ENCODE measurements around the gene CLEC11A. TPM values are rescaled to one million over a fixed set of nuclear protein-coding genes. Genes with fewer than 3 reads are reported as not detected.

Gene CLEC11A
- total RNA-seq, 1 donor from 2014 or later: 0.40 TPM

- peak in 1 of 2 donors; percentile 29 for DNase-seq (ENCODE audit: low read depth in 2 of 2)
These were observed 19.0 kb upstream of the CLEC11A start for GRCh38 chr19:50703915-50704796.

GRCh38 chr19:50705422-50706019 lies 17.6 kb upstream of the CLEC11A start:
- DNase-seq (ENCODE audit: low read depth in 2 of 2): peak; percentile 56 to 74

DNA sequence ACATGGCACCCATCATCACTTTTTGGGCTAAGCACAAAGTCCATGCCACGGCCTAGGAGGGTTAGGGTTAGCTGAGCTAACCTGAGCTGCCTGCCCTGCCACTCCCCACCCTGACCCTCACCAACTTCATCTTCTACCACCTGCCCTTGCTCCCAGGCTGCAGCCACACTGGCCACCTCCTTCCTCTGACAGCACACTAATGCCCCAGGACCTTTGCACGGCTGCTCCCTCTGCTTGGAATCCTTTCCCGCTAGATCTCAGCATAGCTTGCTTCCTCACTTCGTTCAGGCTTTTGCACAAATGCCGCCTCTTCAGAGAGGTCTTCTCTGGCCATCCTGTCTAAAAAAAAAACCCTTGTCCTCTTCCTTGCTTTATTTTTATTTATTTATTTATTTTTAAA lies 16.8 kb upstream of the CLEC11A start:
- DNase-seq (ENCODE audit: low read depth in 2 of 2): no peak

- no peak for DNase-seq (ENCODE audit: low read depth in 2 of 2)
These were observed 14.8 kb upstream of the CLEC11A start for GRCh38 chr19:50708179-50708879.

DNA sequence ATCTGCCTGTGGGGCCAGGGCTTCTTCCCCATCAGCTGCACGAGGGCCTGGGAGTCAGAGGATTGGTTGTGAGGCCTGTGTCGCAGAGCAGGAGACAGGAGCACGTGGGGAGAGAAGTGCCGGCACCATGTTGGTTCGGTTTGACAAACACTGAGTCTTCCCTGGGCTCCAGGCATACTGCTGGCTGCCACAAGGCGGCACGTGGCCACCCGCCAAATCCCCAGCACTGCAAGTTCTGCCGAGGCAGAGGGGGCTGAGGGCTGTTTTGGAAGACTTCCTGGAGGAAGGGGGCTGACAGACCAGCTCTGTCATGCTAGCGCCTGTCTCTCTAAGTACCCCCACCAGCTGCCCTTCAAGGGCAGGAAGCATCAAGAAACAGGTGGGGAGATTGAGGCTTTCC lies 13.1 kb upstream of the CLEC11A start:
- DNase-seq (ENCODE audit: low read depth in 2 of 2): no peak

- DNase-seq (ENCODE audit: low read depth in 2 of 2): no peak
These were observed 12.6 kb upstream of the CLEC11A start for GRCh38 chr19:50710612-50711011.

GRCh38 chr19:50711196-50711595 lies 12.0 kb upstream of the CLEC11A start:
- no peak for DNase-seq (ENCODE audit: low read depth in 2 of 2)

GRCh38 chr19:50711805-50712204 lies 11.4 kb upstream of the CLEC11A start:
- DNase-seq (ENCODE audit: low read depth in 2 of 2): no peak

DNA sequence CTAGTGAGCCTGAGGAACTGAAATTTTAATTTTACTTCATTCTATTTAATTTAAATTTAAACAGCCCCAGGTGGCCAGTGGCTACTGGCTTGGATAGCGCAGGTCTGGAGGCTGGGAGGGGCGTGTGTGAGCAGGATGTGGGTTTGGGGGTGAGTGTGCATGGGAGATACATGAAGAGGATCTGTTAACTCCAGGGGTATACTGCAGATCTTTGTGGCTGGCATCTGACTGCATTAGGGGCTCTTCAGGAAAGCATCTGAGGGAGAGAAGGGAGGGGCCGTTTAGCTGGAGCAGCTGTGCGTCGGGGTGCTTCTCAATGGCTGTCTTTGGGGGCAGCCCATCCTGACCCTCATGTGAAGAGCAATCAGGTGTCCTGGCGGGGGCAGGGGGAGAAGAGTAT lies 10.3 kb upstream of the CLEC11A start:
- DNase-seq (ENCODE audit: low read depth in 2 of 2): no peak

DNA sequence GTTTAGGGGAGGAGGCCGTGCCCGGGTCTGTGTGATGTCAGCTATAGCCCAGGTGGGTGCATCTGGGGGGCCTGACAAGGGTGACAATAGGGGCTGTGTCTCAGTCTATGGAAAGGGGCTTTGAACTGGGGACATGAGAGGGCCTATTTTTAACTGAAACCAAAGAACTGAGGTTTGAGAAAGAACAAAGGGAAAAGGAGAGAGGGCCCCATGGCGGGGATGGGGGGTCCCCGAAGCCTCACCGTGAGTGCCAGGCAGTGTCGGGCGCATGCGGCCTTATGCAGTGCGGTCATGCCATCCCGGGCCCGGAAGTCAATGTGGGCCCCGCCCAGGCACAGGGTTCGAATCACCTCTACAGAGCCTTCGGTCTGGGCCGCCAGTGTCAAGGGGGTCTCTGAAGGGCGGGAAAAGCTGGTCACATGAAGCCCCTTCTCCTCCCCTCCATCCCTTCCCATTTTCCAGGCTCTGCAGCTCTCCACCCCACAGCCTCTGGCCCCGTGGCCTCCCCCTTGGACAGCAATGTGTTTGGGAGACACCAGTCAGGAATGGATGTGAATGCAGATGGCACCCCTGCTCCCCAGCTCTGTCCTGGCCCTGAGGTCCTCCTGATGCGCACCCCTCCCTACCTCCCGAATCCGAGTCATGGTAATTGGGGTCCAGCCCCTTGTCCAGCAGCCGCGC lies 9.5 kb upstream of the CLEC11A start:
- no peak for DNase-seq (ENCODE audit: low read depth in 2 of 2)

GRCh38 chr19:50716178-50717025 lies 6.8 kb upstream of the CLEC11A start:
- no peak for DNase-seq (ENCODE audit: low read depth in 2 of 2)

DNA sequence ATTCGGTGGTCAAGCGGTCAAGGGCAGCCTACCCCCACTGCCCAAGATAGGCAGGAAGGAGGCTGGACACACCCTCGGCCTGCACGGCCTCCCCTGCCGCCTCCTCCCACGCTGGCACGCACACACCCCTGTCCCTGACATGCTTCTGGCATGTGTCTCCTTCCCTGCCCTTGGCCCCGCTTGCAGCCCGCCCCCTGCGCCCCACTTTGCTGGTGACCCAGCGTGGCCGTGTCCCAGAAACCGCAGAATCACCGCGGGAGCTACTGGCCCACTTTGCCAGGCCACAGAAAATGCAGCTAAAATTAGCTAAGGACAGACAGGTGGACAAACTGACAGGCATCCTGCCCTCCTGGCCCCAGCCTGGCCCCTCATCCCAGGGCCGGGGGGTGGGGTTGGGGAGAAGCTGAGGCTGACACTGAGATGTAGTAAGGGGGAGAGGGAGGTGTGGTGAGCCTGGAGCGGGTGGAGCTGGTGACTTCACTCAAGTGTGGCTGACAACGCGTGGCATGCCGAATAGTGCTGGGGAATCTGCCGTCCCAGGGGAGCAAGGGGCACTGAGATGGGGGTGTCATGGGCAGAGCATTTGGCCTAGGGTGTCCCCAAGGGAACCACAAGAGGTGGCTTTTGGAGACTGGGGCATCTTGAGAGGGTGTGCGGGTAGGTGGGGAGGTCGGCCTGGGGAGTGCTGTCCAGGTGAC lies 6.0 kb upstream of the CLEC11A start:
- no peak for DNase-seq (ENCODE audit: low read depth in 2 of 2)

DNA sequence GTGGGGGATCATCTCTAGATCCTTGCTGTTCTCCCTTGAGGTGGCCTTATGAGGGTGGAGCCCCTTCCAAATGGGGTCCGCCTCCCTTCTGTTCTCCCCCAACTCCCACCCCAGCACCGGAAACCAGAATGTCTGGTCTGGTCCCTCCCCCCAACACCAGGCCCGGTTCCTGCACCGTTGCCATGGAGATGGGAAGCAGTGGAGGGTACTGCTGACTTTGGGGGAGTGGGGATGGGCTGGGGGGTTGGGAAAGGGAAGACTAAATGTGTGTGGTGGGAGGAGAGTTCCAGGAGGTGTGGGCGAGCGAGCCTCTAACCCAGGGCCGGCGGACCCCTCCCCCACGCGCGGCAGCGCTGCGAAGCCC lies 5.3 kb upstream of the CLEC11A start:
- no peak for DNase-seq (ENCODE audit: low read depth in 2 of 2)

- DNase-seq (ENCODE audit: low read depth in 2 of 2): no peak
These were observed 4.7 kb upstream of the CLEC11A start for GRCh38 chr19:50718255-50719118.

DNA sequence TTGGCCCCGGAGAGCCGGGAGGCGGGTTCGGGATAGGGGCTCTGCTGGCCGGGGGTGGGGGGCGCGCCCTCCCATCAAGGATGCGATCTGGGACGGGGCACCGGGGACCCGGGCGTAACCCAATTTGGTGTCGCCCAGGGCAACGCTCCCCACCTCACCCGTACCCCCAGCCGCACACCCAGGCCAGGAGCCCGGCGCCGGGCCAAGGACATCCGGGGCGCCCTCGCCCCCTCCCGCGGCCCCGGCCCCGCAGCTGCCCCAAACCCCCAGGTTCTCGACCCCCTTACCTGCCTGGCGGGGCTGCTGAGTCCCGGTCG lies 4.1 kb upstream of the CLEC11A start:
- no peak for DNase-seq (ENCODE audit: low read depth in 2 of 2)

DNA sequence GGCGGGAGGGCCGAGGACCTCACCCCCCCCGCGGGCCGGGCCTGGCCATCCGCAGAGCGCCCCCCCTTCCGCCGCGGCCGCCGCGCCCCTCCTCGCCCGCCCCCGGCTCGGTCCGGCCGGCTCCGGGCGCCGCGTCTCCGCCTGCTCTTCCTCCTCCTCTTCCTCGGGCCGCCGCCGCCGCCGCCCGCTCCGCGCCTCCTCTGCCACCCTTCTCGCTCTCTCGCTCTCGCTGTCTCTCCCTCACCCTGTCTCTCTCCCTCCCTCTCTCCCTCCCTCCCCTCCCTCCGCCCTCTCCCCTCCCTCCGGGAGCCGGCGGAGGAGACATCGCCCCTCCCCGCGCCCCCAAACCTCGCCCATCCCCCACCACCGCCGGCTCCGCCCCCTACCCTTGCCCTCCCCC lies 3.6 kb upstream of the CLEC11A start, which contains the start of gene SHANK1:
TSS of gene SHANK1 (minus strand) at position 237 of the 400 bp plus-strand sequence. CDS start 2,883 bp downstream, outside the sequence.
- no peak for DNase-seq (ENCODE audit: low read depth in 2 of 2)

DNA sequence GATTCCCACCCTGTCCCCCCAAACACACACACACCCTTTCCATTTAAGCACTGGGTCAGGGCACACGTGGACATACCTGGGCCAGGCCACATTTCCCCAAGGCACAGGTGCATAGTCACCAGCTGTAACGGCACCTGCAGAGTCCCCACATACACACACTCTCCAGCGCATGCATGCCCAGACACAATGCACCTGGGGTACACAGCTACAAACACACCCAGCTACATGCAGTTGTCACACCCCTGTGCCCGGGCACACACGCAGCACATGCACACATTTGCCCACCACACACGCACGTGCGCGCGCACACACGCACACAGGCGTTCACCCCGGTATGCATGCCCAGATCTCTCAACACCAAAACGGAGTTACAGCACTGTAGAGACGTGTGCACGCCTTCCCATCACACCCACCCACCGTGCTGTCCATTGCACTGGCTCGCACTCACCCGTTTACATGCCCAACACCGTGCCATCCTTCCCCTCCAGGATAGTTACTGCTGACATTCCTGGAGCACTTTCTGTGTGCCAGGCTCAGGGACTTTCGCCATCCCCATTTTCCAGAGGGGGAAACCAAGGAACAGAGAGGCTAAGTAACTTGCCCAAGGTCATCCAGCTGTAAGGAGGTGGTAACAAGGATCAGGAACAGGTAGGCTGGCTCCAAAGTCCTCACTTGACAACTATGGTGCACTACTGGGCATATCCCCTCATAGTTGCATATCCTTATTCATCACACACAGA lies 2.8 kb upstream of the CLEC11A start:
- no peak for DNase-seq (ENCODE audit: low read depth in 2 of 2)

DNA sequence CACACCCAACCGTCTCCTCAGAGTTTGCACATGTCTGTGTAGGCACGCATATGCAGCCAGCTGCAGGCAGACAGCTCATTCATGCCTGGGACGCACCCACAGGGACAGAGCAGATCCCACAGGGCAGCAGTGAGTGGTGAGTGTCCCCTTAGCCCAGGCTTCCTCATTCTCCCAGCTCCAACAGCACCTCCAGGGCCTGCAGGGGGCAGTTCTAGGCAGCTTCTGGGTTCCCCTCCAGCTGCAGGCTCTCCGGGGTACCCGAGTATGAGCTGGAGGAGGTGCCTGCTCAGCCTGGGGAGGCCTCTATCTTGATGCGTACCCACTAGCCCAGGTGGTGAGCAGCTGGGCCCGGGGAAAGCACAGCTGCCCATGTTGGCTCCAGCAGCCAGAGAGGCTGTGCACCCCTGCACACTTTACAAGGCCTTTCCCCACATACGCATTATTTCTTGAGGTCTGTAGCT lies 2.2 kb upstream of the CLEC11A start:
- peak in 1 of 2 donors; percentile 31 for DNase-seq (ENCODE audit: low read depth in 2 of 2)

All from lung microvascular endothelial cell (primary cell).